HEK293 (cell line): ENCODE data around the gene MLLT10.

ENCODE experiments used
- CTCF ChIP-seq: fragments of 450-650 bp; formaldehyde crosslinking; IDR thresholded peaks from 2 replicates; pipeline ENCODE4 v1.5.1; 2016; ENCODE audit warnings: missing biosample characterization, missing genetic modification characterization
- ELK4 ChIP-seq: IDR thresholded peaks from 2 replicates; pipeline ENCODE4 v1.6.1; 2011; ENCODE audit warnings: mild to moderate bottlenecking, low read depth, low read length, borderline replicate concordance
- GLI4 ChIP-seq: fragments of 450-650 bp; formaldehyde crosslinking; IDR thresholded peaks from 2 replicates; pipeline ENCODE4 v1.5.1; 2016; ENCODE audit warnings: missing biosample characterization, missing genetic modification characterization
- GLIS2 ChIP-seq: fragments of 450-650 bp; formaldehyde crosslinking; IDR thresholded peaks from 2 replicates; pipeline ENCODE4 v1.5.1; 2016; ENCODE audit warnings: missing biosample characterization, missing genetic modification characterization
- HOXA7 ChIP-seq: sonication (generic); formaldehyde crosslinking; IDR thresholded peaks from 2 replicates; pipeline ENCODE4 v1.8.1; 2022; ENCODE audit warnings: missing genetic modification reagents, borderline replicate concordance
- KLF1 ChIP-seq: fragments of 450-650 bp; formaldehyde crosslinking; IDR thresholded peaks from 2 replicates; pipeline ENCODE4 v1.5.1; 2016; ENCODE audit warnings: missing biosample characterization, missing genetic modification characterization
- KLF16 ChIP-seq: fragments of 450-650 bp; formaldehyde crosslinking; IDR thresholded peaks from 2 replicates; pipeline ENCODE4 v1.5.1; 2017; ENCODE audit warnings: missing biosample characterization, missing genetic modification characterization
- KLF8 ChIP-seq: fragments of 450-650 bp; formaldehyde crosslinking; IDR thresholded peaks from 2 replicates; pipeline ENCODE4 v1.5.1; 2016; ENCODE audit warnings: missing biosample characterization, missing genetic modification characterization
- SP2 ChIP-seq: fragments of 450-650 bp; formaldehyde crosslinking; IDR thresholded peaks from 2 replicates; pipeline ENCODE4 v1.5.1; 2016; ENCODE audit warnings: missing biosample characterization, missing genetic modification characterization
- YY2 ChIP-seq: fragments of 450-650 bp; formaldehyde crosslinking; IDR thresholded peaks from 2 replicates; pipeline ENCODE4 v1.5.1; 2016; ENCODE audit warnings: missing biosample characterization, missing genetic modification characterization
- ZFHX2 ChIP-seq: fragments of 450-650 bp; formaldehyde crosslinking; conservative IDR thresholded peaks from 2 replicates; pipeline ENCODE4 v1.5.1; 2016; ENCODE audit warnings: missing biosample characterization, missing genetic modification characterization
- ZFP37 ChIP-seq: fragments of 450-650 bp; formaldehyde crosslinking; IDR thresholded peaks from 2 replicates; pipeline ENCODE4 v1.5.1; 2016; ENCODE audit warnings: missing biosample characterization, missing genetic modification characterization
- ZNF10 ChIP-seq: fragments of 450-650 bp; formaldehyde crosslinking; IDR thresholded peaks from 2 replicates; pipeline ENCODE4 v1.5.1; 2017; ENCODE audit warnings: missing biosample characterization, missing genetic modification characterization
- ZNF121 ChIP-seq: fragments of 450-650 bp; formaldehyde crosslinking; IDR thresholded peaks from 2 replicates; pipeline ENCODE4 v1.5.1; 2016; ENCODE audit warnings: missing biosample characterization, missing genetic modification characterization
- ZNF175 ChIP-seq: fragments of 450-650 bp; formaldehyde crosslinking; IDR thresholded peaks from 2 replicates; pipeline ENCODE4 v1.5.1; 2016; ENCODE audit warnings: missing biosample characterization, missing genetic modification characterization
- ZNF19 ChIP-seq: fragments of 450-650 bp; formaldehyde crosslinking; IDR thresholded peaks from 2 replicates; pipeline ENCODE4; 2016; ENCODE audit warnings: missing biosample characterization, missing genetic modification characterization, low read depth
- ZNF223 ChIP-seq: fragments of 450-650 bp; formaldehyde crosslinking; IDR thresholded peaks from 2 replicates; pipeline ENCODE4 v1.5.1; 2016; ENCODE audit warnings: missing biosample characterization, missing genetic modification characterization
- ZNF26 ChIP-seq: fragments of 450-650 bp; formaldehyde crosslinking; IDR thresholded peaks from 2 replicates; pipeline ENCODE4 v1.5.1; 2016; ENCODE audit warnings: missing biosample characterization, missing genetic modification characterization
- ZNF324 ChIP-seq: fragments of 450-650 bp; formaldehyde crosslinking; IDR thresholded peaks from 2 replicates; pipeline ENCODE4 v1.5.1; 2016; ENCODE audit warnings: missing biosample characterization, missing genetic modification characterization
- ZNF354C ChIP-seq: fragments of 450-650 bp; formaldehyde crosslinking; IDR thresholded peaks from 2 replicates; pipeline ENCODE4 v1.5.1; 2016; ENCODE audit warnings: missing biosample characterization, missing genetic modification characterization, low read depth, borderline replicate concordance
- ZNF37A ChIP-seq: fragments of 450-650 bp; IDR thresholded peaks from 2 replicates; pipeline ENCODE4 v1.5.1; 2018; ENCODE audit warnings: missing biosample characterization, missing genetic modification characterization
- ZNF398 ChIP-seq: fragments of 450-650 bp; formaldehyde crosslinking; IDR thresholded peaks from 2 replicates; pipeline ENCODE4 v1.5.1; 2017; ENCODE audit warnings: missing biosample characterization, missing genetic modification characterization
- ZNF48 ChIP-seq: fragments of 450-650 bp; formaldehyde crosslinking; IDR thresholded peaks from 2 replicates; pipeline ENCODE4 v1.5.1; 2016; ENCODE audit warnings: missing biosample characterization, missing genetic modification characterization
- ZNF510 ChIP-seq: fragments of 450-650 bp; formaldehyde crosslinking; IDR thresholded peaks from 2 replicates; pipeline ENCODE4 v1.5.1; 2018; ENCODE audit warnings: mild to moderate bottlenecking, missing genetic modification characterization, missing biosample characterization; ENCODE audit not compliant: insufficient replicate concordance
- ZNF529 ChIP-seq: fragments of 450-650 bp; formaldehyde crosslinking; IDR thresholded peaks from 2 replicates; pipeline ENCODE4 v1.5.1; 2017; ENCODE audit warnings: missing genetic modification characterization, missing biosample characterization; ENCODE audit not compliant: insufficient replicate concordance
- ZNF530 ChIP-seq: fragments of 450-650 bp; formaldehyde crosslinking; IDR thresholded peaks from 2 replicates; pipeline ENCODE4 v1.5.1; 2016; ENCODE audit warnings: low read depth, missing biosample characterization, missing genetic modification characterization
- ZNF544 ChIP-seq: fragments of 450-650 bp; formaldehyde crosslinking; IDR thresholded peaks from 2 replicates; pipeline ENCODE4 v1.5.0; 2017; ENCODE audit warnings: missing biosample characterization, missing genetic modification characterization
- ZNF561 ChIP-seq: fragments of 450-650 bp; IDR thresholded peaks from 2 replicates; pipeline ENCODE4 v1.5.1; 2018; ENCODE audit warnings: missing biosample characterization, missing genetic modification characterization, borderline replicate concordance
- ZNF585B ChIP-seq: fragments of 450-650 bp; formaldehyde crosslinking; IDR thresholded peaks from 2 replicates; pipeline ENCODE4 v1.5.1; 2016; ENCODE audit warnings: missing biosample characterization, missing genetic modification characterization
- ZNF610 ChIP-seq: fragments of 450-650 bp; formaldehyde crosslinking; IDR thresholded peaks from 2 replicates; pipeline ENCODE4 v1.5.1; 2016; ENCODE audit warnings: missing biosample characterization, missing genetic modification characterization, borderline replicate concordance
- ZNF654 ChIP-seq: fragments of 450-650 bp; formaldehyde crosslinking; IDR thresholded peaks from 2 replicates; pipeline ENCODE4 v1.5.1; 2016; ENCODE audit warnings: low read depth, missing biosample characterization, missing genetic modification characterization
- ZNF707 ChIP-seq: fragments of 450-650 bp; formaldehyde crosslinking; IDR thresholded peaks from 2 replicates; pipeline ENCODE4 v1.5.1; 2016; ENCODE audit warnings: missing biosample characterization, missing genetic modification characterization
- ZNF791 ChIP-seq: fragments of 450-650 bp; formaldehyde crosslinking; IDR thresholded peaks from 2 replicates; pipeline ENCODE4 v1.5.1; 2016; ENCODE audit warnings: missing biosample characterization, missing genetic modification characterization
- ZSCAN5A ChIP-seq: fragments of 450-650 bp; formaldehyde crosslinking; IDR thresholded peaks from 2 replicates; pipeline ENCODE4 v1.5.1; 2016; ENCODE audit warnings: missing biosample characterization, missing genetic modification characterization

Gene MLLT10

GRCh38 chr10:21533467-21534279 is at the start of gene MLLT10 (continued):
- TF ChIP-seq ZNF223 (tag by site-specific recombination) = 0 out of 2 replicates have a peak, but pooled peaks have one; percentile 45
- TF ChIP-seq ZSCAN5A = peak; percentile 51; the same call in 1 of the 2 replicates
- TF ChIP-seq ZNF354C = no peak
- 0 out of 2 replicates have a peak, but pooled peaks have one; percentile 44 for TF ChIP-seq GLI4
- TF ChIP-seq SP2 (tag by site-specific recombination) = peak; percentile 38
- TF ChIP-seq KLF16 (tag by site-specific recombination) = peak; percentile 90
- TF ChIP-seq ZNF48 (tag by site-specific recombination) = no peak
- peak; percentile 75 for TF ChIP-seq CTCF (tag by site-specific recombination)
- TF ChIP-seq KLF1 (tag by site-specific recombination) = peak; percentile 51
- TF ChIP-seq GLIS2 (tag by site-specific recombination) = peak; percentile 97
- TF ChIP-seq ZNF510 (tag by site-specific recombination) = no peak
- TF ChIP-seq HOXA7 (CRISPR knock-in tag) = no peak
- no peak for TF ChIP-seq ZNF398 (tag by site-specific recombination)
- TF ChIP-seq ZNF707 (tag by site-specific recombination) = no peak
- TF ChIP-seq ZNF585B (tag by site-specific recombination) = no peak
- no peak for TF ChIP-seq ZNF37A (tag by site-specific recombination)
- TF ChIP-seq ZNF175 (tag by site-specific recombination) = no peak
- TF ChIP-seq ZNF324 = 0 out of 2 replicates have a peak, but pooled peaks have one; percentile 65
- TF ChIP-seq ELK4 = no peak
- TF ChIP-seq ZNF121 (tag by site-specific recombination) = no peak
- TF ChIP-seq ZNF654 (tag by site-specific recombination) = no peak
- TF ChIP-seq ZNF544 (tag by site-specific recombination) = no peak
- peak; percentile 78 for TF ChIP-seq ZFP37
- TF ChIP-seq ZNF530 (tag by site-specific recombination) = no peak
- peak; percentile 95 for TF ChIP-seq ZFHX2 (tag by site-specific recombination)
- no peak for TF ChIP-seq ZNF561 (tag by site-specific recombination)
- peak; percentile 52; the same call in 1 of the 2 replicates for TF ChIP-seq YY2 (tag by site-specific recombination)
- TF ChIP-seq KLF8 (tag by site-specific recombination) = peak; percentile 92
- TF ChIP-seq ZNF610 (tag by site-specific recombination) = 0 out of 2 replicates have a peak, but pooled peaks have one; percentile 21
- no peak for TF ChIP-seq ZNF10 (tag by site-specific recombination)
- TF ChIP-seq ZNF529 (tag by site-specific recombination) = no peak
- TF ChIP-seq ZNF791 (tag by site-specific recombination) = no peak
- TF ChIP-seq ZNF26 (tag by site-specific recombination) = no peak
- TF ChIP-seq ZNF19 (tag by site-specific recombination) = no peak
